Measurements from ENCODE around the gene VARS1. TPM values are rescaled to one million over a fixed set of nuclear protein-coding genes. Genes with fewer than 3 reads are reported as not detected.

Gene VARS1
- total and polyA plus RNA-seq, 5 donors = 14.8 to 30.6 (median 23.3) TPM

- H3K4me3 ChIP-seq (ENCODE audit: low read length) = no peak overlapping the region
- intact Hi-C loops (cut with DNase I) = no loop called here
- DNase-seq (no peak), ATAC-seq (no peak)
- no peaks in the 10 kb centered on the region for H3K9me3 ChIP-seq (ENCODE audit: control insufficient read depth, low read length)
- WGBS = 96% methylated on average over 2 of the region's 2 CpGs
- H3K4me1 ChIP-seq (ENCODE audit: control insufficient read depth, insufficient read depth, low read length) = no peaks in the 10 kb centered on the region
- H3K27ac ChIP-seq (ENCODE audit: low read length) = no peak overlapping the region
- no peaks in the 10 kb centered on the region for H3K27me3 ChIP-seq (ENCODE audit: control insufficient read depth, insufficient read depth)
These were observed 37.3 kb downstream of the VARS1 start for GRCh38 chr6:31758281-31758680.

GRCh38 chr6:31752739-31753319 is 42.7 kb downstream of the VARS1 start:
- DNase-seq (no peak), ATAC-seq (no peak)
- no peaks in the 10 kb centered on the region for H3K9me3 ChIP-seq (ENCODE audit: control insufficient read depth, low read length)
- H3K27me3 ChIP-seq (ENCODE audit: control insufficient read depth, insufficient read depth) = no peaks in the 10 kb centered on the region
- H3K27ac ChIP-seq (ENCODE audit: low read length) = no peak overlapping the region
- H3K4me3 ChIP-seq (ENCODE audit: low read length) = no peak overlapping the region
- H3K4me1 ChIP-seq (ENCODE audit: control insufficient read depth, insufficient read depth, low read length) = no peaks in the 10 kb centered on the region
- WGBS = 72% methylated on average over 8 of the region's 8 CpGs
- intact Hi-C loops (cut with DNase I) = no loop called here

- Histone ChIP-seq H3K4me3 (ENCODE audit: low read length) (no peak overlapping the region), H3K4me1 (ENCODE audit: control insufficient read depth, insufficient read depth, low read length) (no peaks in the 10 kb centered on the region), H3K27me3 (ENCODE audit: control insufficient read depth, insufficient read depth) (no peaks in the 10 kb centered on the region), H3K9me3 (ENCODE audit: control insufficient read depth, low read length) (no peaks in the 10 kb centered on the region), H3K27ac (ENCODE audit: low read length) (no peak overlapping the region)
- no peak for ATAC-seq
- 84% methylated on average over 7 of the region's 7 CpGs for WGBS
- intact Hi-C loops (cut with DNase I) = no loop called here
- no peak for DNase-seq
These were observed 45.0 kb downstream of the VARS1 start for GRCh38 chr6:31750411-31751022.

GRCh38 chr6:31749301-31750036 is 46.1 kb downstream of the VARS1 start:
- H3K27me3 ChIP-seq (ENCODE audit: control insufficient read depth, insufficient read depth) = no peaks in the 10 kb centered on the region
- no peaks in the 10 kb centered on the region for H3K9me3 ChIP-seq (ENCODE audit: control insufficient read depth, low read length)
- intact Hi-C loops (cut with DNase I) = no loop called here
- no peaks in the 10 kb centered on the region for H3K4me1 ChIP-seq (ENCODE audit: control insufficient read depth, insufficient read depth, low read length)
- DNase-seq (no peak), ATAC-seq (no peak)
- WGBS = 90% methylated on average over 8 of the region's 8 CpGs
- H3K27ac ChIP-seq (ENCODE audit: low read length) = no peak overlapping the region
- no peak overlapping the region for H3K4me3 ChIP-seq (ENCODE audit: low read length)

Other genes starting within 250 kb of the VARS1 start
Only the 30 nearest of the 42 such genes appear.
- 100 to 1,000 TPM in 2 of 4 donors, 10 to 100 TPM in 2; 96.9 to 110 (median 103) TPM for gene PRRC2A, start 175.0 kb downstream of the VARS1 start, total RNA-seq
- 95.2 TPM for gene PRRC2A, start 175.0 kb downstream of the VARS1 start, polyA plus RNA-seq
- 100 to 1,000 TPM; 230 to 260 (median 256) TPM for gene BAG6, start 143.1 kb downstream of the VARS1 start, total RNA-seq
- gene BAG6, start 143.1 kb downstream of the VARS1 start, polyA plus RNA-seq = 226 TPM
- gene APOM, start 139.9 kb downstream of the VARS1 start, total RNA-seq = 1 to 10 TPM in 2 of 4 donors, under 1 TPM in 2; 0.48 to 2.8 (median 1.4) TPM
- 3.9 TPM for gene APOM, start 139.9 kb downstream of the VARS1 start, polyA plus RNA-seq
- 10 to 100 TPM; 18.5 to 20.7 (median 20.1) TPM for gene C6orf47, start 135.0 kb downstream of the VARS1 start, total RNA-seq
- 21.2 TPM for gene C6orf47, start 135.0 kb downstream of the VARS1 start, polyA plus RNA-seq
- gene GPANK1, start 130.8 kb downstream of the VARS1 start, total RNA-seq = 10 to 100 TPM; 16.8 to 23.9 (median 20.0) TPM
- gene GPANK1, start 130.8 kb downstream of the VARS1 start, polyA plus RNA-seq = 24.6 TPM
- gene CSNK2B, start 129.7 kb downstream of the VARS1 start, total RNA-seq = 100 to 1,000 TPM; 110 to 123 (median 116) TPM
- 158 TPM for gene CSNK2B, start 129.7 kb downstream of the VARS1 start, polyA plus RNA-seq
- gene LY6G5B, start 125.8 kb downstream of the VARS1 start, total RNA-seq = 1 to 10 TPM; 4.0 to 8.7 (median 5.9) TPM
- 4.6 TPM for gene LY6G5B, start 125.8 kb downstream of the VARS1 start, polyA plus RNA-seq
- 1 to 10 TPM; 2.1 to 3.8 (median 2.3) TPM for gene LY6G5C, start 114.7 kb downstream of the VARS1 start, total RNA-seq
- gene LY6G5C, start 114.7 kb downstream of the VARS1 start, polyA plus RNA-seq = 5.0 TPM
- gene ABHD16A, start 92.4 kb downstream of the VARS1 start, total RNA-seq = 10 to 100 TPM; 28.4 to 37.0 (median 31.7) TPM
- 28.1 TPM for gene ABHD16A, start 92.4 kb downstream of the VARS1 start, polyA plus RNA-seq
- gene LY6G6F, start 88.9 kb downstream of the VARS1 start, total RNA-seq = not detected
- not detected for gene LY6G6F, start 88.9 kb downstream of the VARS1 start, polyA plus RNA-seq
- not detected for gene LY6G6D, start 80.4 kb downstream of the VARS1 start, total RNA-seq
- gene LY6G6D, start 80.4 kb downstream of the VARS1 start, polyA plus RNA-seq = not detected
- gene LY6G6C, start 74.0 kb downstream of the VARS1 start, total RNA-seq = not detected
- gene LY6G6C, start 74.0 kb downstream of the VARS1 start, polyA plus RNA-seq = 0.18 TPM
- gene MPIG6B, start 72.4 kb downstream of the VARS1 start, total RNA-seq = under 1 TPM in 3 of 4 donors, not detected in 1; 0.31 to 0.37 (median 0.35) TPM
- gene MPIG6B, start 72.4 kb downstream of the VARS1 start, polyA plus RNA-seq = 0.20 TPM
- gene DDAH2, start 66.5 kb downstream of the VARS1 start, total RNA-seq = 10 to 100 TPM; 42.4 to 55.6 (median 49.3) TPM
- gene DDAH2, start 66.5 kb downstream of the VARS1 start, polyA plus RNA-seq = 57.4 TPM
- 100 to 1,000 TPM in 3 of 4 donors, 10 to 100 TPM in 1; 99.4 to 153 (median 116) TPM for gene CLIC1, start 59.2 kb downstream of the VARS1 start, total RNA-seq
- gene CLIC1, start 59.2 kb downstream of the VARS1 start, polyA plus RNA-seq = 116 TPM
- gene MSH5, start 55.7 kb downstream of the VARS1 start, total RNA-seq = 1 to 10 TPM; 2.6 to 3.2 (median 3.0) TPM
- gene MSH5, start 55.7 kb downstream of the VARS1 start, polyA plus RNA-seq = 1.8 TPM
- under 1 TPM in 1 of 4 donors, not detected in 3; 0.50 TPM for gene SAPCD1, start 33.1 kb downstream of the VARS1 start, total RNA-seq
- 0.25 TPM for gene SAPCD1, start 33.1 kb downstream of the VARS1 start, polyA plus RNA-seq
- 10 to 100 TPM in 1 of 4 donors, 1 to 10 TPM in 3; 3.4 to 12.8 (median 8.2) TPM for gene VWA7, start 18.4 kb downstream of the VARS1 start, total RNA-seq
- gene VWA7, start 18.4 kb downstream of the VARS1 start, polyA plus RNA-seq = 3.2 TPM
- gene LSM2, start 11.2 kb upstream of the VARS1 start, total RNA-seq = 10 to 100 TPM; 22.8 to 27.3 (median 23.8) TPM
- gene LSM2, start 11.2 kb upstream of the VARS1 start, polyA plus RNA-seq = 27.0 TPM
- gene HSPA1L, start 19.5 kb upstream of the VARS1 start, total RNA-seq = 1 to 10 TPM; 1.6 to 2.8 (median 2.2) TPM
- gene HSPA1L, start 19.5 kb upstream of the VARS1 start, polyA plus RNA-seq = 2.0 TPM
- gene HSPA1A, start 19.8 kb upstream of the VARS1 start, total RNA-seq = 100 to 1,000 TPM; 167 to 328 (median 273) TPM
- gene HSPA1A, start 19.8 kb upstream of the VARS1 start, polyA plus RNA-seq = 321 TPM
- gene HSPA1B, start 32.0 kb upstream of the VARS1 start, total RNA-seq = 100 to 1,000 TPM; 110 to 299 (median 197) TPM
- 114 TPM for gene HSPA1B, start 32.0 kb upstream of the VARS1 start, polyA plus RNA-seq
- gene NEU1, start 67.1 kb upstream of the VARS1 start, total RNA-seq = 10 to 100 TPM; 18.5 to 28.2 (median 22.7) TPM
- gene NEU1, start 67.1 kb upstream of the VARS1 start, polyA plus RNA-seq = 26.0 TPM
- gene SLC44A4, start 83.2 kb upstream of the VARS1 start, total RNA-seq = not detected
- 0.05 TPM for gene SLC44A4, start 83.2 kb upstream of the VARS1 start, polyA plus RNA-seq
- gene EHMT2, start 101.9 kb upstream of the VARS1 start, total RNA-seq = 10 to 100 TPM; 13.5 to 24.0 (median 20.0) TPM
- gene EHMT2, start 101.9 kb upstream of the VARS1 start, polyA plus RNA-seq = 15.7 TPM
- 1 to 10 TPM; 1.6 to 5.0 (median 3.4) TPM for gene ZBTB12, start 106.3 kb upstream of the VARS1 start, total RNA-seq
- gene ZBTB12, start 106.3 kb upstream of the VARS1 start, polyA plus RNA-seq = 2.4 TPM
- gene C2, start 132.0 kb upstream of the VARS1 start, total RNA-seq = 10 to 100 TPM; 10.9 to 19.8 (median 12.0) TPM
- 3.0 TPM for gene C2, start 132.0 kb upstream of the VARS1 start, polyA plus RNA-seq
- gene CFB, start 150.3 kb upstream of the VARS1 start, total RNA-seq = 10 to 100 TPM; 14.2 to 34.2 (median 24.2) TPM
- gene CFB, start 150.3 kb upstream of the VARS1 start, polyA plus RNA-seq = 10.4 TPM
- 10 to 100 TPM; 49.2 to 53.1 (median 50.9) TPM for gene NELFE, start 163.2 kb upstream of the VARS1 start, total RNA-seq
- gene NELFE, start 163.2 kb upstream of the VARS1 start, polyA plus RNA-seq = 45.8 TPM
- gene SKIC2, start 163.4 kb upstream of the VARS1 start, total RNA-seq = 10 to 100 TPM; 36.5 to 43.1 (median 37.0) TPM
- gene SKIC2, start 163.4 kb upstream of the VARS1 start, polyA plus RNA-seq = 28.9 TPM

Measured in right cardiac atrium (tissue), 5 donors.